Dermis blood vessel endothelial cell (primary cell): ENCODE results near the gene PANK3. TPM values are rescaled to one million over a fixed set of nuclear protein-coding genes. Genes with fewer than 3 reads are reported as not detected.
"Not testable (repeated sequence)": the region's sequence is repeated elsewhere in the genome, so short reads cannot be mapped to it uniquely, and the experiment has no call there.

Source experiments
- DNase-seq: peaks from one replicate; pipeline ENCODE4 v3.0.0; 2010
- total RNA-seq: library from RNA; depleted of rRNA; stranded (reverse); fragments of >200 nt; gene quantifications from 2 replicates; pipeline ENCODE4 v1.2.3, GENCODE V29; 2014

Gene PANK3
- total RNA-seq, 1 donor from 2014 or later: 66.2 TPM

DNA sequence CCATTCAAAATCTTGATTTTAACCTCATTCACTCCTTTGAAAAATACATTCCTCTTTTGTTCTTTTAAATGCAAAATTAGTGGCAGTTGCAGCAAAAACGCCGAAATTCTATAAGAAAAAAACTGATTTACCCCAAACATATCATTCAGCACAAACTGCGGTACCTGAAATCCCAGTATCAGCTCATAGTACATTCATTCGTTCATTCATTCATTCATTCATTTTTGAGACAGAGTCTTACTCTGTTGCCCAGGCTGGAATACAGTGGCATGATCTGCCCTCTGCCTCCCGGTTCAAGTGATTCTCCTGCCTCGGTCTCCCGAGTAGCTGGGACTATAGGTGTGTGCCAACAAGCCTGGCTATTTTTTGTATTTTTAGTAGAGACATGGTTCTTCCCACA, 29.6 kb downstream of the PANK3 start:
- no peak for DNase-seq

DNA sequence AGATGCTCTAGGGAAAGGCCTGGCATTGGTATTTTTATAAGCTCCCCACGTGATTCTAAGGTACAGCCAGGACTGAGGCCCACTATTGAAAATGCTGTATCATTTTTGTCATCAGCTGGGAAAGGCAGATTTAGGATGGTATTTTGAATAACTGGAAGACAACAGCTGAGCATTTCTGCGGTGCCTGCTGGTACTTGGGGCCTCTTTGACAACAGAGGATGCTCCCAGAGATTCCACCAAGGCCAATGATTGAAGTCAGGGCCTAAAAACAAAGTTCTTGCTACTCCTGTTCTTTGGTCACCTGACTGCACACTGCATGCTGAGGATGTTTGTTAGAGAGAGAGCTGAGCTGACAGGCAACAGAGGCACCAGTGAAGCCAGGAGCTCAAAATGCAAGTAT, 42.0 kb downstream of the PANK3 start:
- DNase-seq: no peak

DNA sequence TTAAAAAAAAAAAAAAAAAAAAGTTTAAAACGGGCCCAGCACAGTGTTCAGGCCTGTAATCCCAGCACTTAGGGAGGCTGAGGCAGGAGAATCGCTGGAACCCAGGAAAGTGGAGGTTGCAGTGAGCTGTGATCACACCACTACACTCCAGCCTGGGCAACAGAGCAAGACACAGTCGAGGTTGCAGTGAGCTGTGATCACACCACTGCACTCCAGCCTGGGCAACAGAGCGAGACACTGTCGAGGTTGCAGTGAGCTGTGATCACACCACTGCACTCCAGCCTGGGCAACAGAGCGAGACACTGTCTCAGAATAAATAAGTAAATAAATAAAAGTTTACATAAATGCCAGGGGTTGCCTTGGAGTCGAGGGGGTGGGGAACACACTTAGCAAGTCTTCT, 44.8 kb downstream of the PANK3 start:
- not testable (repeated sequence) for DNase-seq

DNA sequence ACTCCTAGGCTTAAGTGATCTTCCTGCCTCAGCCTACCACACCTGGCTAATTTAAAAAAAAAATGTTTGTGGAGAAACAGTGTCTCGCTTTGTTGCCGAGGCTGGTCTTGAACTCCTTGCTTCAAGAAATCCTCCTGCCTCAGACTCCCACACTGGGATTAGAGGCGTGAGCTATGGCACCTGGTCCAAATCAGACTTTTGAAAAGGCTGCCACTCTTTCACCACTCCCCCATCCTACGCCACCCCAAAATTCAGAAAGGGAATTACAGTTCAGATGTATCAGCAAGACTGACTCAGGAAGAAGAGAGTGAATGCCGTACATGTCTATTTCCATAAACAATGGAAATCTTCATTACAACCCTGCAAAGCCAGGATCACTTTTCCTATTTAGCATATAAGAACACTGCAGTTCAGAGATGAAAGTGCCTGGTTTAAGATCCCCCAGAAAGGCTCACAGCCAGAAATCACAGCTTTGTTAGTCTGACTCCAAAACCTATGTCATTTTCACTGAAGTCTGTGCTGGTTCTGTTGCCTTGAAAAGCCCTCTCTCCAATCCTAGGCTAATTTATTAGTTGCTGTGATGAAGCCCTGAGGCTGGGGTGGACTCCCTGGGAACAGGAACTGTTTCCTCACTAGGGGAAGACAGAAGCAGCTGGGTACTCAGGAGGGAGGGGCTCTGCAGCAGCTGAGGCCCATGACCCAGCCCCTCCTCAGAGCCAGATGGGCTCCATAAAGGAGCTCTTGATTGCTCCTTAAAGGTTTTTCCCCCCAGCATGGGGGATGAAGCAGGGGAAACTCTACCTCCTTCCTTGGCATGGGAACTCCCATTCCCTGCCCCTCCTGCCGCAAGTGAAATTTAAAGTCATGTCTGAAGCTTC, 46.9 kb downstream of the PANK3 start:
- DNase-seq: no peak

DNA sequence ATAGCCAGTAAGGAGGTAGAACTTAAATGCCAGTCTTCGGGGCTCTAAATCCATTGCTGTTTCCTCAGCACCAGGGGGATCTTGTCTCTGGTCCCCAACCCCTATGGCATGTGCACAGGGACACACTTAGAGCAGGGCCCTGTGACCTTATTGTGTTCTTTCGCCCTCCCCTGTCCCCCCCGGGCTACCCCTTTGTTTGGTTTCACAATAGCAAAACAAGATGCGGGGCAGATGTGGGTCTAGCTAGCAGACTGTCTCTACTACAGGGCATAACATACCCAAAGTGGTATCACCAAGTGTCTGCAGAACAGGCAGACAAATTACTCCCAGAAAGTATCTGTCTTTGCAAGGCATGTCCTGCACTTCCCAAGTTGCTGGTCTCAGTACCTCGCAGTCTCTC, 48.0 kb downstream of the PANK3 start:
- no peak for DNase-seq

DNA sequence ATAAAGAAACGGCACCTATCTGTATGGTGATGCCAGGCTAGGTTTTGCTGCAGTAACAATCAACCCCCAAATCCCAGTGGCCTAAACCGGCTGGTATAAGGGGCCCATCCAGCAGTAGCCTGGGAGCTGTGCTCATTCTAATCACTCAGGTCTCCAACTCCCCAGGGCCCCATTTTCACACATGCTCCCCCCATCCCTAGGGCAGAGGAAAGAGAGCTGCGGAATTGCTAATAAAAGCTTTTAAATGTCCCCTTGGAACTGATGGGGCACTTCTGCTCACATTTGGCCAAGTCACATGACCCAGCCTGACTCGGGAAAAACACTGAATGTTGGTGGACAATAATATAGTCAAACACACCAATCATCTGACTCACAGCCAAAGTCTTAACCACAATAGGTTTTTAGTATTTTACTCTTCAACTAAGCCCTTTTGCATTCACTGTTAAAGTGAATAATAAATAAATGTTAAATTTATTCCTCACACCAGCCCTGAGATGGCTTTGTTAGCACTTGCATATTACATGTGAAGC, 48.5 kb downstream of the PANK3 start:
- DNase-seq: no peak

DNA sequence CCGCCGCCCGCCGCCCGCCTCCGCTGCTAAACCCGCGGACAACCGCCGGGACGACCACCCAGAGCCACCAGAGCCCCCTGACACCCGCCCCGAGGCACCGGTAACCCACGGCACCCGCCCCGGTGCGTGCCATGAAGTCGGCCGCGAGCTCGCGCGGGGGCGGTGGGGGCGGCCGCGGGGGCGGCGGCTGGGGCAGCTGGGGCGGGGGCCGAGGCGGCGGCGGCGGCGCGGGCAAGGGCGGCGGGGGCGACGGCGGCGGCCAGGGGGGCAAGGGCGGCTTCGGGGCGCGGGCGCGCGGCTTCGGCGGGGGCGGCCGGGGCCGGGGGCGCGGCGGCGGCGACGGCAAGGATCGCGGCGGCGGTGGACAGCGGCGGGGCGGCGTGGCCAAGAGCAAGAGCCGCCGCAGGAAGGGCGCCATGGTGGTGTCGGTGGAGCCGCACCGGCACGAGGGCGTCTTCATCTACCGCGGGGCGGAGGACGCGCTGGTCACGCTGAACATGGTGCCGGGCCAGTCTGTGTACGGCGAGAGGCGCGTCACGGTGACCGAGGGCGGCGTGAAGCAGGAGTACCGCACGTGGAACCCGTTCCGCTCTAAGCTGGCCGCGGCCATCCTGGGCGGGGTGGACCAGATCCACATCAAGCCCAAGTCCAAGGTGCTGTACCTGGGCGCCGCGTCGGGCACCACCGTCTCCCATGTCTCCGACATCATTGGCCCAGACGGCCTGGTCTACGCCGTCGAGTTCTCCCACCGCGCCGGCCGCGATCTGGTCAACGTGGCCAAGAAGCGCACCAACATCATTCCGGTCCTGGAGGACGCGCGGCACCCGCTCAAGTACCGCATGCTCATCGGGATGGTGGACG, 49.6 kb downstream of the PANK3 start:
- peak; percentile 17 for DNase-seq

DNA sequence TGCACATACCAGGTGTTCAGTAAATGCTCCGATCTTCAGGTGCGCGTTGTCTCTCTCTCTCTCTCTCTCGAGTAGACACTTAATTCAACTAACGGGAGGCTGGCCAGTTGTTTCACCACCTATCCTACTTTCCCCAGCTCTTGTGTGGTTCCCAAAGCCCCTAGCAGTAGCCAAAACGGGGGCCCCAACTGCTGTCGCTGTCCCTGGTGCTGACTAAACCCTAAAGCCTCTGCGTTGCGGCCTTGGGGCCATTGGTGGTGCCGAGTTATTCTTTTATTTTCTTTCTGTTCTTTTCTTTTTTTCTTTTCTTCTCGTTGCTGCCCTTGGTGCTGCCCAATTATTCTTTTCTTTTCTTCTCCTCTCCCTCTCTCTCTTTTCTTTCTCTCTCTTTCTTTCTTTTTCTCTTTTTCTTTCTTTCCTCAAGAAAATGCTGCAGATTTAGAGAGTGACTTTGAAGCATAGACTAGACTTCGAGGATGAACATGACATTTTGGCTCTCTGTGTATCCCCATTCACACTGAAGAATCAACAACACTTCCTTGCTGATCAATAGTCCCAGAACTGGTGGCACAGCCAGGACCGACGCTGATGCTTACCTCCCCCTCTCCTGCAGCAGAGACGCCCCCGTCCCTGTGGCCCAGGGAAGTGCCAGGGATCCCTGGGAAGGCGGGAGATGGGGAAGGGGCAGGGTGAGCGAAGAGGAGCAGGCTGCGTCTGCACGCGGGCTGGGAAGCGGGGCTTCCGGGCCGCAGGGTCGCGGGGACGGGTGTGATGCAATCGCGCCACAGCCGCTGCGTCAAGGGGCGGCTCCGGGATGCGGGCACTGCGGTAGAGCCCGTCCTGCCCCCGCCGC, 50.4 kb downstream of the PANK3 start, which contains the start of gene FBLL1:
Gene FBLL1, plus strand, starts transcription at position 785 of the 853 bp plus-strand sequence. CDS start 200 bp downstream, outside the sequence.
- peak; percentile 47 for DNase-seq

DNA sequence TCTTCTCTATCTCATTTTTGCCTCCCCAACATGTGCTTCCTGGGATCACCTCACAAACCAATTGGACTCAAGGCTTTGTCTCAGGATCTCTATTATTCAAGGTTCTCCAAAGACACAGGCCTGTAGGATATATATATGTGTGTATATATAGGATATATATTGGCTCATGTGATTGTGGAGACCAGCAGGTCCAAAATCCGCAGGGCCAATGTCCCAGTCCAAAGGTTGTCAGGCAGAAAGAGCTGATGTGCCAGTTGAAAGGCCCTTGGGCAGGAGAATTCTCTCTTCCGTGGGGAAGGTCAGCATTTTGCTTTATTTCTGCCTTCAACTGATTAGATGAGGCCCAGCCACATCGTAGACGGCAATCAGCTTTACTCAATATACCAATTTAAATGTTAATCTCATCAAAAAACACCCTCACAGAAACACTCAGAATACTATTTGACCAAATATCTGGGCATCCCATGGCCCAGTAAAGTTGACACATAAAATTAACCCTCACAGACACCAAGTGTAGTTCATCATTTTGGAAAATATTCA, 51.3 kb downstream of the PANK3 start:
- no peak for DNase-seq

DNA sequence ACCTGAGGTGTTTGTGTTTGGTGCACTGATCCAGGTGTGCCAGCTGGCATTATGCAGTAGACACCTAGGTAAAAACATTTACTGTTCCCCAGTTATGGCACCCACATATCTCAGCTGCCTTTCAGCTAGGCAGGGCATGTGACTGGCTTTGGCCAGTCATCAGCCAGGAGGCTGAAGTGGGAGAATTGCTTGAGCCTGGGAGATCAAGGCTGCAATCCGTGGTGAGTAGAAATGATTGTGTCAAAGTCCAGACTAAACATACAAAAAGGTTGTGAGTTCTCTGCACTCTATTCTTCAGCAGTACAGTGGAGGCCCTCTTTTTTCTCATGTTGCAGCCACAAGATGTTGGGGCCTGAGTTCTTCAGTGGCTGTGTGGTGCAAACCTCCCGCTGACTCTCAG, 53.3 kb downstream of the PANK3 start:
- no peak for DNase-seq

DNA sequence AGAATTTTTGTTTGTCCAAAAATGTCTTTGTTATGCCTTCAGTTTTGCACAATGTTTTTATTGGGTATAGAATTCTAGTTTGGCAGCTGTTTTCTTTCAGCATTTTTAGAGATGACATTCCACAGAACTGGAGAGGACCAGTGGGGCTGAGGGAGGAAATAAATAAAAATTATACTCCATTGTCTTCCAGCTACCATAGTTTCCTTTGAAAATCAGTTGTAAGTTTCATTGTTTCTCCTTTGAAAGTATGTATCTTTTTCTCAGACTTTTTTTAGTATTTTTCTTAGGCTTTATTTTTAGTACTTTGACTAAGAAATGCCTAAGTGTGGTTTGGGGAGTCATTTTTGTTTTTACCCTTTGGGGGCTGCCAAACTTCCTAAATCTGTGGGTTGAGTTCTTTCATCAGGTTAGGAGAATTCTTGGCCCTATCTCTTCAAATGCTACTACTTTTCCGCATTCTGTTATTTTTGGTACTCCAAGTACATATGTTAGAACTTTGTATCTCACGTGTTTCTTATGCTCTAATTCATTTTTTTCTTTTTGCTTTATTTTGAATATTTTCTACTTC, 65.2 kb downstream of the PANK3 start:
- no peak for DNase-seq

DNA sequence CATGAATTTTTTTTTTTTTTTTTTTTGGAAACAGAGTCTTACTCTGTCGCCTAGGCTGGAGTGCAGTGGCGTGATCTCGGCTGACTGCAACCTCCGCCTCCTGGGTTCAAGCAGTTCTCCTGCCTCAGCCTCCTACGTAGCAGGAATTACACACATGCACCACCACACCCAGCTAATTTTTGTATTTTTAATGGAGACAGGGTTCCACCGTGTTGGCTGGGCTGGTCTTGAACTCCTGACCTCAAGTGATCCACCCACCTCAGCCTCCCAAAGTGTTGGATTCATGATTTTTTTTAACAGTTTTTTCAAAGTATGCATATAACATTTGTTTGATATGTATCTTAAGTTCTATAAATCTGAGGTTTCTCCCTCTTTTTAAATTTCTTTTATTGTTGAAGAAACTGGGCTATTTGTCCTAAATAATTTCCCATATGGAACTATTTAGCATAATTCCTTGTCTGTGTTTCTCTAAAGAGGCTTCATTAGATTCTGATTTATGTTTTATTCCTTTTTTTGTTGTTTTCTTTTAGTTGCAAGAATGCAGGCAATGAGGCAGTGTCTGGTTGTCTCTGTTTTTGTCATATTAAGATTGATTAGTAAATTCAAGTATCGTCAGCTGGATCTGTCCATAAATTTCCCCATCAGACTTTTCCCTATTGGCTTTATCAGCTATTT, 76.5 kb downstream of the PANK3 start:
- DNase-seq: no peak

Other genes with a start within 250 kb of the PANK3 start
- gene RARS1, start 92.9 kb downstream of the PANK3 start, total RNA-seq: 141 and 175 TPM in 2 replicates
- gene FBLL1, start 50.1 kb downstream of the PANK3 start, total RNA-seq: 0.74 and 1.4 TPM in 2 replicates